CD4-positive, alpha-beta T cell treated with Interleukin-17A for 4 hours (primary cell): ENCODE results near the gene AGPAT3.
"Not testable (repeated sequence)": the region's sequence is repeated elsewhere in the genome, so short reads cannot be mapped to it uniquely, and the experiment has no call there.

Experiments
- DNase-seq: peaks from one replicate; pipeline ENCODE4 v3.0.0-alpha.2; 2020; ENCODE audit warnings: mixed read lengths

AGPAT3 gene

DNA sequence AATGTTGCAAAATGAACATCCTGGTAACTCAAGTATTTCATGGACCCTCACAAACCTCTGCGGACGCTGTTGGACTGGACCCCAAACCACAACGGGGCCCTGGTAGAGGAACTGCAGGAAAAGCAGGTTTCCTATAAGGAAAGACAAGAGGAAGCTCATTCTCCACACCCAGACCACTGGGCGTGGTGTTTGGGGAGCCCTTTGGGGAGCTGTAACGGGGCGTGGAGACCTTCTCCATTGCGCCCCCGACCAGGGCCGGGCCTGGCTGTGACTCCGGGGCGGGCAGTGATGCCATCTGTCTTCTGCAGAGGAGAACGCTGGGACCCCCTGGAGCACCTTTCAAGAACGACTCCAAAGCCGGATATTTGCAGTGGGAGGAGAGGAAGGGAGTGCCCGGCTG, 30.0 kb upstream of the AGPAT3 start:
- no peak for DNase-seq

DNA sequence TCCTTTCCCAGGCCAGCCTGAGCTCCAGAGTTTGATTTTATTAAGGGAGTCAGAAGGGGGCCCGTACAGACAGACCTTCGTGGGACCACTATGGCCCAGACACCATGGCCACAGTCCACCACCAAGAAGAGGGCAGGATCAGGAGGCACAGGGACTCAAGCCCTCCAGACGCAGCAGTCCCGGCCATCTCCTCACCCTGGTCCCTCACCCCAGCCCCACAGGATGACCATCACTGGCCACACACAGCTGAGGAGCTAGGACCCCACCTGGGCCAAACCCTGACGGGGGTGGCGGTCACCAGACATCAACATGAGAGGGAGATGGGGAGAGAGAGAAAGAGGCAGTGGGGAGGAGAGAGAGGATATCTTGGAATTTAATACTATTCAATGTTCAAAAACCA, 29.2 kb upstream of the AGPAT3 start:
- DNase-seq = no peak

DNA sequence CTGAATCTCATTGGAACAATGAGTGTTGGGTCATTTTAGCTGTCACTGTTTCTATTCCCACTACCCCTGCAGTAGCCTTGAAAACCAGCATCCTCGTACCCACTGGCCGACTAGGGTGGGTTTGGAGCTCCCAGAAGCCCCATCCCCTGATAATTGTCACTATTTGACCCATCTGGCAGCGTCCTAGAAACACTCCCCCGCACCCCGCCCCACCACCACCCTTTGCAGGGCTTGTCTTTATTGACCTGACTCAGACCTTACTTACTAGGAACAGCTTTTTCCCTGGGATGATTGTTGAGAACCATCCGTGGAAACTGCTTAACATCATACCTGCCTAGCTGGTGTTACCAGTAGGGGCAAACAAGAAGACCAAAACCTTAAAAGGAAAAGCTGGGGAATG, 28.4 kb upstream of the AGPAT3 start:
- DNase-seq = no peak

DNA sequence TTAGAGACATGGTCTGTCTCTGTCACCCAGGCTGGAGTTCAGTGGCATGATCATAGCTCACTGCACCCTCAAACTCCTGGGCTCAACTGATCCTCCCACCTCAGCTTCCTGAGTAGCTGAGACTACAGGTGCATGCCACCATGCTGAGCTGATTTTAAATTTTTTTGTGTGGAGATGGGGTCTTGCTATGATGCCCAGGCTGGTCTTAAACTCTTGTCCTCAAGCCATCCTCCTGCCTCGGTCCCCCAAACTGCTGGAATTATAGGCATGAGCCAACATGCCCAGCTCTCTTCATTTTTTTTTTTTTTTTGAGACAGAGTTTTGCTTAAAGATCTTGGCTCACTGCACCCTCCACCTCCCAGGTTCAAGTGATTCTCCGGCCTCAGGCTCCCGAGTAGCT, 24.8 kb upstream of the AGPAT3 start:
- DNase-seq = no peak

DNA sequence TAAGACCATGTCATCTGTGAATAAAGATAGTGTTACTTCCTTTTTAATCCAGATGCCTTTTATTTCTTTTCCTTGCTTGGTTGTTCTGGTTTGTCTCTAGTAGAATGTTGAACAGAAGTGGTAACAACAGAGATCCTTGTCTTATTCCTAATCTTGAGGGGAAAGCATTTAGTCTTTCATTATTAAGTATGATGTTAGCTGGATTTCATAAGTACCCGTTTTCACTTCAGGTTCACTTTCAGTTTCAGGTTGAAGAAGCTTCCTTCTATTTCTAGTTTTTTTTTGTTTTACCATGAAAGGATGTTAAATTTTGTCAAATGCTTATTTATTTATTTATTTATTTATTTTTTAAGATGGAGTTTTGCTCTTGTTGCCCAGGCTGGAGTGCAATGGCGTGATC, 22.3 kb upstream of the AGPAT3 start:
- DNase-seq = no peak

DNA sequence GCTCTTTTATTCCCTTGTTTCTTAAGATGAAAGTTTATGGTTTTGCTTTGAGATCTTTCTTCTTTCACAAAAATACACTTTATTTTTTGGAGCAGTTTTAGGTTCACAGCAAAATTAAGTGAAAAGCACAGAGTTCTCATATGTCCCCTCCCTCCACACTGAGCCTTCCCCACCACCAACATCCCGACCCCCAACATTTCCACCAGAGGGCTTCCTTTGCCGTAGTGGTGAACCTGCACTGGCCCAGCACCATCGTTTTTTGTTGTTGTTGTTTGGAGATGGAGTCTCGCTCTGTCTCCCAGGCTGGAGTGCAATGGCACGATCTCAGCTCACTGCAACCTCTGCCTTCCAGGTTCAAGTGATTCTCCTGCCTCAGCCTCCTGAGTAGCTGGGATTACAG, 20.1 kb upstream of the AGPAT3 start:
- not testable (repeated sequence) for DNase-seq

DNA sequence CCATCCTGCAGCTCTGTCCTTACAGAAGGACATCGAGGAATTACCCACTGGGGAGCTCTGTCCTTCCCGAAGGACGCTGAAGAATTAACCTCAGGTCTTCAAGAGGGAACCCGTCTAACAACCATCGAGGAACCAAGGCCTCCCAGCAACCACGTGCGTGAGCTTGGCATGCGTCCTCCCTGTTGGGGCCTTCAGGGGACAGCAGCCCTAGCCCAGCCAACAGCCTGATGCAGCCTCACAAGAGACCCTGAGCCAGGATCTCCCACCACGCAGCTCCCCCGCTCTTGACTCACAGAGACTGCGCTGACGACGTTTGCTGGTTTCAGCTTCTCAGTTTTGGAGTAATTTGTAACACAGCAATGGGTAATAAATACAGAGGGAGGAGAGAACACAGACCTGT, 19.6 kb upstream of the AGPAT3 start:
- no peak for DNase-seq

DNA sequence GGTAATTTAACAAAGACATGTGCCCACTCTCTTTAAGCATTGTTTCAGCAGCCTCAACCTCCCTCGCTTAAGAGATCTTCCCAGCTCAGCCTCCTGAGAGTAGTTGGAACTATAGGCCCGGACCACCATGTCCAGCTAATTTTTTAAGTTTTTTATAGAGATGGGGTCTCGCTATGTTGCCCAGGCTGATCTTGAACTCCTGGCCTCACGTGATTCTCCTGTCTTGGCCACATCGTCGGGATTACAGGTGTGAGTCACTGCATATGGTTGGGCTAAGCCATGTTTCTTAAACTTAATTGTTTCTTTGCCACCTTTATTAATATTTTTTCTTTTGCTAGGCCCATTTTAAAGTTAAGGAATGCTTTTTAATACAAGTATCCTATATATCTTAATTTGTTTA, 18.6 kb upstream of the AGPAT3 start:
- no peak for DNase-seq

DNA sequence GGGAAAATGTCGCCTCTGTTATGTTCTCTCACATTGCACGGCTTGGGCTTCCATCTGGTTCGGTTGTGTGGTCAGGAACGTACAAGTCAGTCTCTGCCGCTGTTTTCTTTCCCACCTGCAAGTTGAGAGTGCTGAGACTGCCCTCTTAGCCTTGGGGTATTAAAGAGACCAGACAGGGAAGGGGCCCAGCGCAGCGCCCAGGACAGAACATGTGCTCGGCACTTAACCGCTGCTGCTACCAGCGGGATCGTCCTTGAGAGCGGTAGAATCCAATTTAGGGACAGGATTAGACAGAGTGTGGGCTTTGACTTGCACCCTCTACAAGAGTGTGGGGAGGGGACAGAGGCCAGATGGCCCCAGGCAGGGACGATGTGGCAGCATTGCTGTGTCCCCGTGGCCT, 17.7 kb upstream of the AGPAT3 start:
- DNase-seq = no peak

DNA sequence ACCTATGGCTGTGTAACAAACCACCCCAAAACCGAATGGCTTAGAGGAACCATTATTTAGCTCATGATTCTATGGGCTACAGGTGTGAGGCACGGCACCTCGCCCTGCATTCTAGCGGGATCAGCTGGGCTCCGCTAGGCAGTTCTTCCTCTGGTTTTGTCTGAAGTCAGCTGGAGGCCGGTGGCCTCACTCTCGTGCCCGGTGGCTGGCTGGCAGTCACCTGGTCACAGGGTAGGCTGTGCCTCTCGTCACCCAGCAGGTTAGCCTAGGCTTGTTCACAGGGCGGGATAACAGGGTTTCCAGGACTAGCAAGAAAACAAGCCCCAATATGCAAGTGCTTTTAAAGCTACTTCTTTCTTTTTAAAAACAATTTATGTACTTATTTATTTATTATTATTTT, 16.3 kb upstream of the AGPAT3 start:
- no peak for DNase-seq

DNA sequence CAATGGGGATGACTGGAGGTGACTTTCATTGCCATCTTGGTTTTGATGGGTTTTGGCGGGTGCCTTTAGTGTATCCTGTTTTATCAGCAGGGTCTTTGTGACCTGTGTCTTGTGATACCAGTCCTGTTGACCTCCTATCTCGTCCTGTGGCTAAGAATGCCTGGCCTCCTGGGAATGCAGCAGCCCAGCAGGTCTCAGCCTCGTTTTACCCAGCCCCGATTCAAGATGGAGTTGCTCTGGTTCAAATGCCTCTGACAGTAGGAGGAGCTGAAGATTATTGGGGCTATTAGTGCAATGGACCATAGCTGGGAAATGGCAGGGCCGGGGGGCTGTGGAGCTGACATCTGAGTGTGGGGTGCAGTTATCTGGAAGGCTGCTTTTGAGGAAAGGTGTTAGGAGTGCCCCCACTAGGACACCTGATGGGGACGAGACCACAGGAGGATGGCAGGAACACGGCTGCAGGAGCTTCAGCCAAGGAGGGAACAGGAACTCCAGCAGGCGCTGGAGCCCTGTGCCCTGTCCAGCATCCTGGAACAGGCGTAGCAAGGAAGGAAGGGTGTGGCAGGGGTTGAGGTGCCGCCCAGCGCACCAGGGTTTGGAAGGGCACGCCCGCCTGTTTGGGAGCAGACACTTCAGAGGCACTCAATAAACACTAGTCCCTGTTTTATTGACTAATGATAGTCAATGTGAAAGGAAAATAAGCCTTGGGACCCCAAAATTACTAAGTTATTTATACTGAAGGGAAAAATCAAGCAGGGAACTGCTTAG, 15.3 kb upstream of the AGPAT3 start:
- DNase-seq = no peak

DNA sequence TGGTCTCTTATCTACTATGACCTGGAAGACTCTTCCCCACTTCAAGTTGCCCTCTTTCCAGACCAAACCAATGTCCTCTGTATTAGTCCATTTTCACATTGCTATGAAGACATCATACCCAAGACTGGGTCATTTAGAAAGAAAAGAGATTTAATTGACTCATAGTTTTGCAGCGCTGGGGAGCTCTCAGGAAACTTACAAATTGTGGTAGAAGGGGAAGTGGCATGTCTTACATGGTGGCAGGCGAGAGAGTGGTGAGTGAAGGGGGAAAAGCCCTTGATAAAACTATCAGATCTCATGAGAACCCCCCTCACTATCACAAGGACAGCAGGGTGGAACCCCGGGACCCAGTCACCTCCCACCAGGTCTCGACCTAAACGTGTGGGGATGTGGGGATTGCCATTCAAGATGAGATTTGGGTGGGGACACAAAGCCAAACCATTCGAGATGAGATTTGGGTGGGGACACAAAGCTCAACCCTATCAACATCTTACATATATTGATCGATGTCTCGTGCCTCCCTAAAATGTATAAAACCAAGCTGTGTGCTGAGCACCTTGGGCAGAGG, 14.2 kb upstream of the AGPAT3 start:
- DNase-seq = no peak

DNA sequence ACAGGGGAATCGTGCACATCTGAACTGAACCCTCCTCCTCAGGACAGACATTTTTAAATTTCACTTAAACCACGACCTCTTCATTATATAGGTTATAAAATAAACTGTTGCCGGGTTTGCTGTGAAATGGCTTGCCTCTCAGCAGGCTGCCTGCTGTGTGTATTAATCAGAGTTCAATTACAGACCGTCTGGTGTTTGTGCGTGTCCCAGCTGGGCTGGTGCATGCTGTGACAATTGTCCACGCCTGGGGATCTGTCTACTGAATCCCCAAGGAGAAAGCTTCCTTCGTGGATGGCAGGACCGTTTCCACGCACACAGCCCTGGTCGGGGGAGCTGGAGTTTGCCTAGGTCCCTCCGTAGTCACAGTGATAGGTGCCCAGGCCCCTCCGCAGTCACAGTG, 13.4 kb upstream of the AGPAT3 start:
- DNase-seq = no peak

DNA sequence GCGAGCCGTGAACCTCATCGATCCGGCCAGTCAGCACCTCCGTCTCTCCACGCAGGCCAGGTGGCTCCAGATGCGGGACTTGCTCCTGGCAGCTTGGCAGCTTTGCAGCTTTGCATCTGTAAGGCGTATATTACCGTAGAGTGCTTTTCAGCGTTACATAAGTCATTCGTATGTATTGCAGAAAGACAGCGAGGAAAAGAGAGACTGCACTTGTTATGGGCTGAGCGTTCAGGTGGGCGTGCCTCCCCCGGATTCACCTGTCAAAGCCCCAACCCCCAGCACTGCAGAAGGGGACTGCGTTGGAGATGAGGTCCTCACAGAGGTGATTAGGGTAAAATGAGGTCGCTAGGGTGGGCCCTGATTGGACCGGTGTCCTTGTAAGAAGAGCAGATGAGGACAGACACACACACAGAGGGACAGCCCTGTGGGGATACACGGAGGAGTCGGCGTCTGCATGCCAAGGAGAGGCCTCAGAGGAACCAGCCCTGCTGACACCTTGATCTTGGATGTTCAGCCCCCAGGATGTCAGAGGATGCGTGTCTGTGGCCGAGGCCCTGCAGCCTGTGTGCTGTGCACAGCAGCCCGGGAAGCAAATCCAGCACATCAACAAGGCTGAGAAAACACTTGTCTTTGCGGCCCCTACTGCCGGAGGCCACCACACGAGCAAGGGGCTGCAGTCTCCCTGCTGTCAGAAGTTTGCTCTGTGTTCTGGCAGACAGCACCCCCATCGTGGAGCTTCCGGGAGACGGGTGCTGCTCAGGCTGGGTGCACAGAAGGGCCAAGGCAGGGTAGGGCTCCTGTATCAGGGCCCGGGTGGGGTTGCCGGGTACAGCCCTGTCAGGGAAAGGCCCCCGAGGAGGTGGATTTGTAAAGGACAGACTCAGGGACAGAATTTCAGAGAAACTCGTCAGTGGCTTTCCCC, 10.9 kb upstream of the AGPAT3 start:
- DNase-seq = no peak

DNA sequence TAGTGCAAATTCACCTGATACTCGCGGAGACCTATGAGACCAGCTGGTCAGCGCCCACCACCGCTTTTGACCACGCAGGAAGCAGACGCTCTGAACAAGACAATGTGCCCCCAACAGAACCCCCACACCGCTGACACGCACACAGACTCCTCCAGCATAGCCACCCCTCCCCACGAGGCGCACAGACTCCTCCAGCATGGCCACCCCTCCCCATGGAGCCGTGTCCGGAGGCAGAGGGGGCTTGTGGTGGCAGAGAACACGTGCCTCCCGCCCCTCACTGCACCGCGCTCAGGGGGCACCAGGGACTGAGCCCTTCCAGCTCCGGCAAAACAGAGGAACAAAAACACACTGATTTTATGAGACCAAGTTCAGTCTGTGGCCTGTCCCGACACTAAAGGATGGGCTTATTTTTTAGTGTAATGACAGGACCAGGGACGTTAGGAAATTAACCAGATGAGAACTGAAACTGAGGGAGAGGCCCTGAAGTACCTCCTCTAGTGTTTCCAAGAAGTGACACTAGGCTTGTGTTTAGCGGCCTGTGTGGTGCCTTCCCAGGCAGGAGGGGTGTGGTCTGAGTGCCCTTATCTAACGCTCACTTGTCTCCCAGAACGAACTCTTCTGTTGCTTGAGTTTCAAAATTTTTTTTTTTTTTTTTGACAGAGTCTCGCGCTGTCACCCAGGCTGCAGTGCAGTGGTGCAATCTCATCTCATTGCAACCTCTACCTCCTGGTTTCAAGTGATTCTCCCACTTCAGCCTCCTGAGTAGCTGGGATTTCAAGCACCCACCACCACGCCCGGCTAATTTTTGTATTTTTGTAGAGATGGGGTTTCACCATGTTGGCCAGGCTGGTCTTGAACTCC, 10.0 kb upstream of the AGPAT3 start:
- DNase-seq = no peak

DNA sequence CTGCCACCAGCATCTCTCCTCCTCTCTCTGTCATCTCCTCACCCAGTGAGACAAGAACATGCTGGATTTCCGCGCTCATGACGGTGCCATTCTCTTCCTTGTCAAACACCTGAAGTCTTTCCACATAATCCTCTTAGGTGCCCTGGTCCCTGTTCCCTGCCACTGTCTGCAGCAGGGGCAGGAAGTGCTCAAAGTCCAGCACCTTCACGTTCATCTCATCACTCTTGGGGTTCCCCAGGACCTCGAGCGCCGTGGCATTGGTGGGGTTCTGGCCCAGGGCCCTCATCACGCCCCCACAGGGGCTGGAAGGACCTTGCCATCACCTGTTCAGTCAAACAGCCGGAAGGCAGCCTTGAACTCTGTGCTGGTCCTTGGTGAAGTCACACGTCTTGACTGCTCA, 9.1 kb upstream of the AGPAT3 start:
- DNase-seq = no peak

DNA sequence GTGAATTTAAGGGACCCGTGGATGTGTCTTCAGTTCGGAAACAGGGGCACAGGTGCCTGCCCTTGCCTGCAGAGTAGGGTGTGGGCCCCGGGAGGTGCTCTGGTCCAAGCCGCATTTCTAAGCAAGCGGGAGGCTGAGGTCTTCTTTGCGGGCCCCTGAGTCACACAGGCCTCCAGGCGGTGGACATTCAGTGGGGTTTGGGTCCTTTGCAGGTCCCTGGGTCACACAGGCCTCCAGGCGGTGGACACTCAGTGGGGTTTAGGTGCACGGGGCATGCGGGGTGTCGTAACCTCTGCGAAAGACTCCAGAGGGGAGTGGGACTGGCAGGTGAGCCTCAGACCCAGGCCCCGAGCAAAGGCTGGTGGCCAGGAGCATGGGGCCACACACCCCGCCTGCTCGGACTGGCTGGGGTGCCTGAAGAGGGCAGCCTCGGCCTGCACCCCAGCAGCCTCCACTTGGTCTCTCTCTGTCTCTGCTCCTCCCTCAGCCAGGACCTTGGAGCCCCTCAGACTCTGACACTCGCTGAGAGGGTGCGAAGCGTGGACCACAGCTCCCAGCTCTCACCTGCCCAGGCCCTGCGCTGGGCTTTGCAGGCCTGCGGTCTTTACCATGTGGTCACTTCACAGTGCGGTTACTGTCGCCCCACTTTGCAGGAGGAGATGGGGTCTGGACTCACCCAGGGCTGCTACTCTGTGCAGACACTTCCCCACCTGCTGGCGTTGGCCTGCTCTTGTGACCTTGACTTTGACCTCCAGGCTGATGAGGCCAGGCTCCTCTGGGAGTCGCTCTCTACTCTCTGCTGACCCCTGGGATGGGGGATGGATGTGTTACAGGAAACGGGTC, 6.0 kb upstream of the AGPAT3 start:
- peak; percentile 19 for DNase-seq

DNA sequence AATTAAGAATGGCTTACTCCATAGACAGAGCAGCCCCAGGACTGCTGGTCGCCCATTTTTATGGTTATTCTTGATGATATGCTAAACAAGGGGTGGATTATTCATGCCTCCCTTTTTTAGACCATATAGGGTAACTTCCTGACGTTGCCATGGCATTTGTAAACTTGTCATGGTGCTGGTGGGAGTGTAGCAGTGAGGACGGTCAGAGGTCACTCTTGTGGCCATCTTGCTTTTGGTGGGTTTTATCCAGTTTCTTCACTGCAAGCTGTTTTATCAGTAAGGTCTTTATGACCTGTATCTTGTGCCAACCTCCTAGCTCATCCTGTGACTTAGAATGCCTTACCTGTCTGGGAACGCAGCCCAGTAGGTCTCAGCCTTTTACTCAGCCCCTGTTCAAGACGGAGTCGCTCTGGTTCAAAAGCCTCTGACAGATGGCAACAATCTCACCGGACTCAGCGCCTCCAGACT, 5.2 kb upstream of the AGPAT3 start:
- no peak for DNase-seq

DNA sequence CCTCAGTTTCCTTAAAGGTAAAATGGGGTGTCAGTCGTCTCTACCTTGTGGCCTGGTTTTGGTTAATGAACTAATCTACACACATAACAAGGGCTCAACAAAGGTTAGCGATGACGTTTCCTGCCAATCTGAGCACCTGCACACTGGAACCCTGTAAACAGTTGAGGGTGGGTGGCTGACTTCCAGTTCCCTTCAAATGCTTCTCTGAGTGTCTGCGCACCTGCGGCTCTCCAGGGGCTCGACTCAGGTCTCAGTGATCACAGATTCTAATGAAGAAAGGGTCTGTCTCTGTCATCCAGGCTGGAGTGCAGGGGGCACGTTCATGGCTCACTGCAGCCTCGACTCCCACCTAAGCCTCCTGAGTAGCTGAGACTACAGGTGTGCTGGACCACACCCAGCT, 3.3 kb upstream of the AGPAT3 start:
- no peak for DNase-seq

DNA sequence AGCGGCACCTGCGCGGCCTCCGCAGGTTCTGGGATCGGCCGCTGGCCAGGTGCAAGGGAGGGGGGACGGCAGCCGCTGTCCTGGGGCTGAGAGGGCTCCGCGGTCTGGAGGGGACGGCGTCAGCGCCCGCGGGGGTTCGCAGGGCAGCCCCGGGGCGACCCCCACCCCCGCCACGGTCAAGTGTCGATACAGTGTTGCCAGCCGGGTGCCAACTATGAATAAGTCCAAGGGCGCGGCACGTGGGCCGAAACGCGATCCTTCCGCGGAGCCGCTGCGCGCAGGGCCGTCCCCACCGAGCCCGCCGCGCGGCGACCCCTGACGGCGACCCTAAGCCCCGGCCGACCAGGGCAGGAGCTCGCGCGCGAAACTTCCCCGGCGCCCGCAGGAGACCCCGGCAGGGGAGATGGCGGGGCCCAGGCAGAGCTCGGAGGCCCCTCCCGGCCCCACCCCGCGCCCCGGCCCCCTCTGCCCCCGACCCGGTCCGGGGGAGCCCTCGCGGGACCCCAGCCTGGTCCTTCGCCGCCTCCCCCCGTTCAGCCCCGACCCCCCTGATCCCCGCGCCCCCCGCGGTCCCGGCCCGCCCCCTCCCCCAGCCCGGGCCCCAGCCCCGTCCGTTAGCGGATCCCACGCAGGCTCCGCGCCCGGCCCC, 586 bp upstream of the AGPAT3 start:
- DNase-seq = peak; percentile 50

DNA sequence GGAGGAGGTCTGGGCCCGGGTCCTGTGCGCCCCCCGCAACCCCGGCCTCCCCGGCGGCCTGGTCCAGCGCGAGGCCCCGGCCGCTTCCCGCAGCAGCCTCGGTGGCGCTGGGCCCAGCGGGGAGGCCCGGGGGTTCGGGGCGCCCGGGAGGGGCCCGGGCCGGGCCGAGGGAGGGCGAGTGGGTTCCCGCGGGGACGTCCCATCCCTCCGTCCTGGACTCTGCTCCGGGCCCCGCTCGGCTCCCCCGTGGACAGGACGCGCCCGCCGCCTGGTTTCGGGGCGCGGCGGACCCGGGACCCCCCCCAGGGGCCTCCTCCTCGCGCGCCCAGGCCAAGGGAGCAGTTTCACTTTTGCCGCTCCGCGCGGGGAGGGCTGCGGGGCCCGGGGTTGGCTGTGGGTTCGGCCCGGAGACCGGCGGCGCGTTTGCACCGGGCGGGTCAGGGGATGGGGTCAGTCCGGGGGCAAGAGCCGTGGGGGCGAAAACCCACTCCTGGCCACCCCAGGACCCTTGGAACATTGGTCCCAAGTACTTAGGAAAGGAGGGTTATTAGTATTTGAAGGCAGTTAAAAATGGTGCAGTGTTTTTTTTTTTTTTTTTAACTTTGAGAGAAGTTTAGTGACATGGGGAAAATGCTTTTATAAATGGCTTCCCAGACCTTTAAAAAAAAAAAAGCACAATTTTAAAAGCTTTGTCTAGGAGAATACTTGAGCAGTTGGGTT, 677 bp downstream of the AGPAT3 start:
- peak; percentile 59 for DNase-seq
